Psoas muscle (tissue), 8 donors: Measurements from ENCODE around the gene IGSF22. TPM values are rescaled to one million over a fixed set of nuclear protein-coding genes. Genes with fewer than 3 reads are reported as not detected.

Source experiments
- ATAC-seq, 4 donors: fragments of 200-7000 bp; cut with Tn5 transposase; one replicate each; pipeline ENCODE4 v1.9.1; 2020; ENCODE audit warnings: moderate library complexity in 3 of 4, mild to moderate bottlenecking in 2 of 4
- DNase-seq, 2 donors: peaks; one replicate each; pipeline ENCODE4 v3.0.0-alpha.2; 2020
- H3K27ac ChIP-seq: fragments of 200-600 bp; one replicate; pipeline ENCODE4 v1.8.0; 2022
- H3K27me3 ChIP-seq, 3 donors: fragments of 200-600 bp in 1 of 3; one replicate each; pipeline versions ENCODE4 v1.6.1 to v1.8.0; 2013 to 2022; ENCODE audit warnings: low read length in 2 of 3, mild to moderate bottlenecking in 2 of 3, moderate library complexity in 1 of 3; ENCODE audit not compliant: insufficient read depth in 3 of 3
- H3K36me3 ChIP-seq, 2 donors: fragments of 200-600 bp in 1 of 2; one replicate each; pipeline versions ENCODE4 v1.6.1 to v1.8.0; 2013 to 2022; ENCODE audit warnings: low read depth in 1 of 2, mild to moderate bottlenecking in 1 of 2, moderate library complexity in 1 of 2; ENCODE audit not compliant: insufficient read depth in 1 of 2
- H3K4me1 ChIP-seq: fragments of 200-600 bp; one replicate; pipeline ENCODE4 v1.8.0; 2022
- H3K4me3 ChIP-seq: fragments of 200-600 bp; one replicate; pipeline ENCODE4 v1.8.0; 2022; ENCODE audit warnings: mild to moderate bottlenecking
- H3K9me3 ChIP-seq: fragments of 200-600 bp; one replicate; pipeline ENCODE4 v1.8.0; 2022
- WGBS, 3 donors: extraction: QIAGEN DNeasy Blood & Tissue Kit; methylation state at CpG; one replicate each; pipeline versions ENCODE4 v1.1.6 to v1.1.7; 2013; 5-methylcytosine and 5-hydroxymethylcytosine counted together
- intact Hi-C, 2 donors: fragments of 100-400 bp; cut with DNase I; formaldehyde crosslinking; loops; one replicate each; pipeline versions ENCODE4 v1.11.0 to v1.14.2; 2022
- polyA plus RNA-seq, 3 donors: library from polyadenylated mRNA; stranded (reverse); fragments of 200-250 nt; gene quantifications; one replicate each; pipeline ENCODE4 v1.2.3, GENCODE V29; 2013
- total RNA-seq, 4 donors: library from RNA; stranded (reverse); fragmentation: NEBNext Ultra II Directional in 2 of 4; extraction: Animal tissue kit (Norgen Biotek cat#: 25700) in 2 of 4; gene quantifications; one replicate each; pipeline versions ENCODE4 v1.2.1 to v1.2.4, GENCODE V29; 2021 to 2023
- TF ChIP-seq, protein P1 (sequence below): fragments of 200-600 bp; IDR thresholded peaks from one replicate; pipeline ENCODE4 v1.8.0; 2022; ENCODE audit warnings: antibody characterized with exemption
- donor health status: healthy with polysubstance abuse.
- donor health status: DM: no; HTN: no; CAD: no; lungs with moderate emphysema.
- donor health status: Bipolar disorder and iron deficiency.
- donor health status: healthy.
- donor health status: DM: yes; HTN: yes; CAD: no.
- donor health status: DM: no; HTN: no; CAD: no.
- donor health status: DM: no; HTN: no; CAD: no.
- donor health status: DM: yes; HTN: yes; CAD: no.

The IGSF22 gene
- total and polyA plus RNA-seq, 7 donors: 0.03 to 0.87 (median 0.49) TPM

DNA sequence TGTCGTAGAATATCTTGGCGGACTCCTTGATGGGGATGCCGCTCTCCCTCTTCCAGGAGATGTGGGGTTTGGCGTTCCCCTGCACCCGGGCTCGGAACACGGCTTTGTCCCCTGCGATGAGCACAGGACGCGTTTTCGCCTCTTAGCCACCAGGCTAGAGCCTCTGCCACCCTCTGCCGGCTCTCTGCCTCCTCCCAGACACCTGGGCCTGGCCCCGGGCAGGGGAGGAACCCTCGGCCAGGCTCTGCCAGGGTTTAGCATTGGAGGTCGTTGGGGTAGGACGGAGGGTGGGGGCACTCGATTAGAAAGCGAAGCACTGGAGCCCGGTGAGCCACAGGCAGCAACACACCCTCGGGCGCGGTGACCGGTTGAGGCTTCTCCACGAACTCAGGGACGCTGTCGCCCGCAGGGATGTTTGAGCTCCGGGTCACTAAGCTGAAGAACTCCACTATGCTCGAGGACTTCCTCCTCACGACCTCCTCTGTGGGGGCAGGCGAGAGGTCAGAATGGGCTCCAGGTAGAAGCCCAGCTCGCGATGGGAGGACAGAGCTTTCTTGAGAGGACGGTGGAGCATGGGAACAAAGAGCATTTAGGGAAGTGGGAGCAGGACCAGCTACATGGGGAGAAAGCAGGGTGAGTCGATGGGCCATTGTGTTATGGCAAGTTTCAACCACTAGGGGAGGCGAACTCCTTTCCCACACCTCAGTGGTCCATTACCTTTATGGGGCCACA, 4.3 kb downstream of the IGSF22 start:
- ATAC-seq (peak; percentile 48 to 86 (median 70)), DNase-seq (peak in 1 of 2 donors; percentile 57)
- H3K27me3 ChIP-seq: no peaks in the 10 kb centered on the region
- no peaks in the 10 kb centered on the region for H3K4me1 ChIP-seq
- no peaks in the 10 kb centered on the region for H3K36me3 ChIP-seq
- intact Hi-C loops: no loop called here
- H3K9me3 ChIP-seq: no peaks in the 10 kb centered on the region
- H3K4me3 ChIP-seq: peak overlapping the region; percentile 69
- TF ChIP-seq, protein P1, sequence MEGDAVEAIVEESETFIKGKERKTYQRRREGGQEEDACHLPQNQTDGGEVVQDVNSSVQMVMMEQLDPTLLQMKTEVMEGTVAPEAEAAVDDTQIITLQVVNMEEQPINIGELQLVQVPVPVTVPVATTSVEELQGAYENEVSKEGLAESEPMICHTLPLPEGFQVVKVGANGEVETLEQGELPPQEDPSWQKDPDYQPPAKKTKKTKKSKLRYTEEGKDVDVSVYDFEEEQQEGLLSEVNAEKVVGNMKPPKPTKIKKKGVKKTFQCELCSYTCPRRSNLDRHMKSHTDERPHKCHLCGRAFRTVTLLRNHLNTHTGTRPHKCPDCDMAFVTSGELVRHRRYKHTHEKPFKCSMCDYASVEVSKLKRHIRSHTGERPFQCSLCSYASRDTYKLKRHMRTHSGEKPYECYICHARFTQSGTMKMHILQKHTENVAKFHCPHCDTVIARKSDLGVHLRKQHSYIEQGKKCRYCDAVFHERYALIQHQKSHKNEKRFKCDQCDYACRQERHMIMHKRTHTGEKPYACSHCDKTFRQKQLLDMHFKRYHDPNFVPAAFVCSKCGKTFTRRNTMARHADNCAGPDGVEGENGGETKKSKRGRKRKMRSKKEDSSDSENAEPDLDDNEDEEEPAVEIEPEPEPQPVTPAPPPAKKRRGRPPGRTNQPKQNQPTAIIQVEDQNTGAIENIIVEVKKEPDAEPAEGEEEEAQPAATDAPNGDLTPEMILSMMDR: peak; percentile 76
- H3K27ac ChIP-seq: no peak overlapping the region
- WGBS, 3 donors: 4 to 7% (median 6%) methylated on average over 36 of the region's 36 CpGs

DNA sequence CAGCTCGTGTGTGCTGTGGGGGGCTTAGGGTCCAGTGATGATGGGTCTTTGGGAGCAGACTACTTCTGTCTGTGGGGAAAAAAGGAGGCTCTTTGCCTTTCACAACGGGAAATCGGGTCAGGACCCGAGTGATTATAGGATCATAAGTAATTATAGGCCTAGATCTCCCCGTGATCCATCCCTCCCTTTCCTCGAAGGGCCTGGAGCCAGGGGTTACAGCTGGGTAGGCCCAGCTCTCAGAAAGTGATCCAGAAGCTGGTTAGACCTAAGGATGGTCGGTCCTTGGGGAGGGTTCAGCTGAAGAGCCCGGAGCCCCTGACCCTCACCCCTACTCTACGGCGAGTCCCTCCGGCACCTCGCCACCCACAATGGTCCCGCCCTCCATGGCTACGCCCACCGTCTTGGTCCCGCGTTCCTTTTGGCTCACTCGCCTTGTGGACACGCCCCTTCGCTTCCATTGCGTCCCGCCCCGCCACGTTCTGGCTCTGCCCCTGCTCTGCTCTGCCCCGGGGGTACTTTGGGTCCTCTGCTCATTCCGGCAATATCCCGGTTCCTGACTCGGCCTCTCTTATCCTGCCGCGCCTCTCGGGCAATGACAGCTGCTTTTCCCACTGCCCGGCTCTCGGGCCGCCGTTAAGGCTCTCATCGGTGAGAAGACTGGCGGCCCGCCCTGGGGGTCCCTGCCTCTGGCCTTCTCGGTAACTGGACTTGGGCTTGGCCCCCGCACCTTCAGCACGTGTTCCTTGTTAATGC, 5.0 kb downstream of the IGSF22 start:
- WGBS, 3 donors: 3 to 5% (median 4%) methylated on average over 41 of the region's 41 CpGs

DNA sequence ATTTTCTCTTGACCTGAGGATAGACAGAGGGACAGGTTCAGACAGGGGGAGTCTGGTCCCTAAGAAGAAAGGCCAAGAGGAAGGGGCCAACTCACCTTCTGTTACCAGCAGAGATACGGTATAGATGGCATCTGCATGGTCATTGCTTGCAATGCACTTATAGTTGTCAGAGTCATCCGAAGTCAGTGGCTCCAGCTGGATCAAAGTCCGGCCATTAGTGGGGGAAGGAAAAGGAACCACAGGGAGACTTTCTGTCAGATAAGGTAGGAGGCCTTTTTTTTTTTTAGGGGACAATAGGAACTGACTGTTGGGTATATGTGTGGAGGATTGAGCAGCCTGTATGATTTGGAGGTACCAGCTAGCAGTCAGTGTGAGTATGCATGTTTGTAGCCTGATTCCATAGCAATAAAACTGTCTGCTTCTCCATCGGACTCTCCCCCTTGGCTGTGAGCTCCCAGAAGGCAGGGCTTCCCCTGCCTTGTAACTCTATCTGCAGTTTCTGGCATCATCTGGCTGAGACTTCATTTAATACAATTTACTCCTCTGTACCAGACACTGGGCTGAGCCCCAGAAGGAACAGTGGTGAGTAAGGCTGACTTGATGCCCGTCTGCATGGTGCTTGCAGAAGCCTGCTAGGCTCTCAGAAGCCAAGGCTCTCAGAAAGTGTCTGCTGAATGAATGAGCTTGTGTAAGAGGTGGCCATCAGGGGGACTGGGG, 5.7 kb downstream of the IGSF22 start:
- 75 to 88% (median 75%) methylated on average over 5 of the region's 5 CpGs for WGBS, 3 donors
- H3K27ac ChIP-seq: no peak overlapping the region
- TF ChIP-seq, protein P1: no peak

More for the DNA sequence above, 5.0 kb downstream of the IGSF22 start:
- Histone ChIP-seq H3K27me3 (no peaks in the 10 kb centered on the region), H3K9me3 (no peaks in the 10 kb centered on the region), H3K4me1 (no peaks in the 10 kb centered on the region), H3K36me3 (no peaks in the 10 kb centered on the region), H3K27ac (no peak overlapping the region), H3K4me3 (peak overlapping the region; percentile 69)
- TF ChIP-seq, protein P1: no peak
- peak; percentile 81 to 95 (median 86) for ATAC-seq
- intact Hi-C loops: no loop called here
- peak; percentile 81 to 85 for DNase-seq

DNA sequence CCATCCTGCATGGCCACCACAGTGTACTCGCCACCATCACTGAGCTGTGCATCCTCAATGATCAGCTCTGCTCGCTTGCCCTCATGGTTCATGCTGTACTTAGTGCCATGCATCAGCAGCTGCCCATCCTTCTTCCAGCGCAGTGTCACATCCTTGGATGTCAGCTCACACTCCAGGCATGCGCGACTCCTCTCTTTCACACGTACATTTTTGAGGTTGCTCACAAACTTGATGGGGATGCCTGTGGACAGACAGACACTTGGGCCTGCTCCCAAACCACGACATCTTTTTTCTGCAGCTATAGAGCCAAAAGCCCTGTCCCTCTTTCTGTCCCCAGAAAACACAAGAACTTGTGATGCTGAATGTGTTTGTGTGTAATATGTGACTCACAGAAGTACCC, 10.5 kb downstream of the IGSF22 start:
- intact Hi-C loops: no loop called here
- H3K36me3 ChIP-seq: no peaks in the 10 kb centered on the region
- DNase-seq: no peak
- no peaks in the 10 kb centered on the region for H3K9me3 ChIP-seq
- no peak for ATAC-seq
- WGBS, 3 donors: 74 to 87% (median 75%) methylated on average over 7 of the region's 7 CpGs
- no peak overlapping the region for H3K4me3 ChIP-seq
- TF ChIP-seq, protein P1: no peak
- no peaks in the 10 kb centered on the region for H3K27me3 ChIP-seq
- no peaks in the 10 kb centered on the region for H3K4me1 ChIP-seq
- no peak overlapping the region for H3K27ac ChIP-seq

More for the DNA sequence above, 5.7 kb downstream of the IGSF22 start:
- H3K36me3 ChIP-seq: no peaks in the 10 kb centered on the region
- no peaks in the 10 kb centered on the region for H3K4me1 ChIP-seq
- peak in 1 of 2 donors; percentile 20 for DNase-seq
- H3K27me3 ChIP-seq: no peaks in the 10 kb centered on the region
- H3K4me3 ChIP-seq: peak overlapping the region; percentile 69
- no peaks in the 10 kb centered on the region for H3K9me3 ChIP-seq
- peak in 1 of 4 donors; percentile 27 for ATAC-seq
- intact Hi-C loops: no loop called here
